GM23338 (cell line): Measurements from ENCODE around the gene ZNF12.

ENCODE experiments used
- CREB1 ChIP-seq: fragments of 250-450 bp; sonication (Bioruptor Pico); IDR thresholded peaks from 2 replicates; pipeline ENCODE4 v1.5.0; 2020; ENCODE audit warnings: low read depth, mild to moderate bottlenecking, moderate library complexity
- CTCF ChIP-seq, 2 experiments: fragments of 200-600 bp in 1 of 2; sonication (generic) in 1 of 2; conservative IDR thresholded peaks; 2 replicates each; pipeline versions ENCODE4 v1.5.1 to v1.6.1; 2016 to 2017; ENCODE audit warnings: antibody characterized with exemption in 2 of 2, low read depth in 2 of 2, mild to moderate bottlenecking in 2 of 2, moderate library complexity in 1 of 2
- ETS1 ChIP-seq: IDR thresholded peaks from 2 replicates; pipeline ENCODE4 v1.6.1; 2016; ENCODE audit warnings: antibody characterized with exemption
- EZH2 ChIP-seq: fragments of 200-600 bp; sonication (generic); IDR thresholded peaks from one replicate; pipeline ENCODE4 v1.8.0; 2017; ENCODE audit warnings: antibody characterized with exemption, mild to moderate bottlenecking, low read depth; ENCODE audit not compliant: unreplicated experiment
- EZH2phosphoT487 ChIP-seq: fragments of 200-600 bp; sonication (generic); IDR thresholded peaks from one replicate; pipeline ENCODE4 v1.8.1; 2018; ENCODE audit warnings: antibody characterized with exemption; ENCODE audit not compliant: unreplicated experiment
- JUNB ChIP-seq: IDR thresholded peaks from one replicate; pipeline ENCODE4 v1.6.1; 2016; ENCODE audit warnings: antibody characterized with exemption; ENCODE audit not compliant: unreplicated experiment
- NANOG ChIP-seq: IDR thresholded peaks from 2 replicates; pipeline ENCODE4 v1.6.1; 2016; ENCODE audit warnings: antibody characterized with exemption, borderline replicate concordance
- POLR2AphosphoS5 ChIP-seq: IDR thresholded peaks from 2 replicates; pipeline ENCODE4 v1.6.1; 2016; ENCODE audit warnings: antibody characterized with exemption, low read depth
- REST ChIP-seq: IDR thresholded peaks from one replicate; pipeline ENCODE4 v1.6.1; 2018; ENCODE audit warnings: antibody characterized with exemption; ENCODE audit not compliant: unreplicated experiment

- no peak for TF ChIP-seq EZH2
- TF ChIP-seq CTCF (conservative IDR thresholded peaks at IDR 0.05; ENCODE audit: low read depth in 2 of 2), result no peak
- TF ChIP-seq POLR2AphosphoS5, result no peak
- TF ChIP-seq EZH2phosphoT487, result no peak
- no peak for TF ChIP-seq CREB1 (CRISPR knock-in tag)
- no peak for TF ChIP-seq REST
- no peak for TF ChIP-seq NANOG
- TF ChIP-seq JUNB, result no peak
- TF ChIP-seq ETS1, result no peak
Measured at GRCh38 chr7:6654113-6654841, 52.5 kb downstream of the ZNF12 start.
